ENCODE results near the gene ROBO1. TPM values are rescaled to one million over a fixed set of nuclear protein-coding genes. Genes with fewer than 3 reads are reported as not detected.

The ROBO1 gene
- total RNA-seq, 2 experiments from 2014 or later = 0.12 to 0.20 TPM

DNA sequence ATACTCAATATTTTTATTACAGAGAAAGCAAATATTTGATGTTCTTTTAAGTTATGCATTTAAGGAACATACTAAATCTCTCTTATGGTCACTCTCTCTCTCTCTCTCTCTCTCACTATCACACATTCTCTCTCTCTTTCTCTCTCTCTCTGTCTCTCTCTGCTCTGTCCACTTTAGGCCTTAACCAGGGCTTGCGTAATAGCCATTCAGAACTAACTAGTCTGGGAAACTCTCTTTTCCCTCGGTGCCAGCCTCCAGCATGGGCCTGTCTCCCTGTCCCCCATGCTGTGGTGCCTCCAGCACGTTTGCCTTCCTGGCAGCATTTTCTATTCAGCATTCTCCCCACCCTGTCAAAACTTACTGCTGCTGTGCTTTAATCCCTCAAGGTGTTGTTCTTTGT lies 389.7 kb downstream of the ROBO1 start:
- intact Hi-C loops (cut with micrococcal nuclease) = no loop called here
- Mint-ChIP-seq H3K4me1 (ENCODE audit: low read depth) (no peaks in the 10 kb centered on the region), H3K4me3 (no peak overlapping the region), H3K9me3 (peaks cover 4% of the 10 kb centered on the region), H3K36me3 (ENCODE audit: low read depth) (no peaks in the 10 kb centered on the region), H3K27ac (no peak overlapping the region), H3K27me3 (ENCODE audit: low read depth) (no peaks in the 10 kb centered on the region)
- no peak for DNase-seq
- CTCF ChIA-PET = no interaction called here

DNA sequence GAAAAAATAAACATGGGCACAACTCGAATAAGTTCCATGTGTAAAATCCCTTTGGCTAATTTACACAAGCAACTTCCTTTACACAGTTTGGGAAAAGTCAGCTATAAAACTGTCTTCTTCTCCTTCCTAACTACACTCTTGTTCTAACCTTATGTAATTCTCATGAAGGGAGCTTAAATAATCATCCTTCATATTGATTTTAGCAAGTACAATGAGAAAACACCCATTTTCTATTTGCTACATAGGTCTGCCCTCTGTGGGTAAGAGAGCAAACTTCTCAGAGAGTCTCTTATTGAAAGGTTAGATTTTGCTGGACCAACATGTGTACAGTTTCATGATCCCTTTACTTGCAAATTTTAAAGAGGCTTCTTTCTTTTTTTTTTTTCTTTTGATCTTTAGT lies 398.5 kb downstream of the ROBO1 start:
- intact Hi-C loops (cut with micrococcal nuclease) = no loop called here
- DNase-seq = no peak
- Mint-ChIP-seq H3K36me3 (ENCODE audit: low read depth) (no peaks in the 10 kb centered on the region), H3K4me3 (no peak overlapping the region), H3K27me3 (ENCODE audit: low read depth) (no peaks in the 10 kb centered on the region), H3K4me1 (ENCODE audit: low read depth) (no peaks in the 10 kb centered on the region), H3K9me3 (peaks cover 8% of the 10 kb centered on the region), H3K27ac (no peak overlapping the region)
- CTCF ChIA-PET = no interaction called here

DNA sequence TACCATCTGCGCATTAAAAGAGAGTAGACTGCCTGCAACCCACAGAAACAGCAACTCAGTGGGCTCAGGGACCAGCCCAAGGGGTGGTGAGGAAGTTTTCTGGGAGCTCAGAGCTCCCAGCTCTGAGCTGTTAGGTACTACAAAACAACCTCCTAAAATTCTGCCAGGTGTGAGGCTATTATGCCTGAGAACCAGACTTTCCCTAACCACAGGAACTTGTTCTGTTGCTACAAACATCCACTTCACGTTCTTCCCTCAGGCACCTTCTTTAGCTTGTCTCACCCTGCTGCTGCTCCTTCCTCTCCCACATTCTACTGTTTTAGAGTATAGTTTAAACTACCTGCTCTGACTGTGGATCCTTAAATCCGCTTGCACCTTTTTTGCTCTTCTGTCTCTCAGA lies 399.4 kb downstream of the ROBO1 start:
- H3K9me3 Mint-ChIP-seq = peaks cover 8% of the 10 kb centered on the region
- CTCF ChIA-PET = no interaction called here
- intact Hi-C loops (cut with micrococcal nuclease) = no loop called here
- no peaks in the 10 kb centered on the region for H3K27me3 Mint-ChIP-seq (ENCODE audit: low read depth)
- H3K36me3 Mint-ChIP-seq (ENCODE audit: low read depth) = no peaks in the 10 kb centered on the region
- H3K4me1 Mint-ChIP-seq (ENCODE audit: low read depth) = no peaks in the 10 kb centered on the region
- H3K4me3 Mint-ChIP-seq = no peak overlapping the region
- DNase-seq = no peak
- H3K27ac Mint-ChIP-seq = no peak overlapping the region

DNA sequence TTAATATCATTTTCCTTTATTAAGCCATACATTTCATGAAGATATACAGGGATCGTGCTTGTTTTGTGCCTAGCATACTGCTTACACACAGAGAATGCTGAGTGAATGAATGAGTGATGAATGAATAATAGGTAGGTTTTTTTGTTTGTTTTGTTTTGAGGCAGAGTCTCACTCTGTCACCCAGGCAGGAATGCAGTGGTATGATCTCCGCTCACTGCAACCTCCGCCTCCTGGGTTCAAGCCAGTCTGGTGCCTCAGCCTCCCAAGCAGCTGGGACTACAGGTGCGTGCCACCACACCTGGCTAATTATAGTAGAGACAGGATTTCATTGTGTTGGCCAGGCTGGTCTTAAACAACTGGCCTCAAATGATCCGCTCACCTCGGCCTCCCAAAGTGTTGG lies 400.0 kb downstream of the ROBO1 start:
- DNase-seq = no peak
- intact Hi-C loops (cut with micrococcal nuclease) = no loop called here
- no peaks in the 10 kb centered on the region for H3K27me3 Mint-ChIP-seq (ENCODE audit: low read depth)
- no peak overlapping the region for H3K4me3 Mint-ChIP-seq
- no peaks in the 10 kb centered on the region for H3K36me3 Mint-ChIP-seq (ENCODE audit: low read depth)
- CTCF ChIA-PET = interaction anchor here (0.7 kb wide), 1 partner anchor 765 kb away, joined by 3 read pairs; no protein-coding TSS in a partner anchor
- H3K4me1 Mint-ChIP-seq (ENCODE audit: low read depth) = no peaks in the 10 kb centered on the region
- H3K27ac Mint-ChIP-seq = no peak overlapping the region
- peaks cover 8% of the 10 kb centered on the region for H3K9me3 Mint-ChIP-seq

DNA sequence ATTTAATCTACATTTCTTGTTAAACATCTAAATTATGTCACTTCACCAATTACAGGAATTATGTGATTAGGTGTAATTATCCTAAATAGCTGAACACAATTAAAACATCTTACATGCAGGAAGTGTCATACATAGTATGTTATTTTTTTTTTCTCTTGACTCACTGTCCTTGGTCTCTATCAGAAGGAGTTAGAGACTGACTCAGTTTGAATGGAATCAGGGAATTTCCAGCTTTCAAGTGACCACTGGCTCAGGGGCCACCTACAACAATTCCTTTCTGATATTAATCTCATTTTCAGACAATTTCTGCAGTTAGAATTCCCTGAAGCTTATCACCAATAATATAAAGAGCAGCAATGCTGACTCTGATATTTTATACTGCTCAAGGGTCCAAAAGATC lies 400.7 kb downstream of the ROBO1 start:
- Mint-ChIP-seq H3K27ac (no peak overlapping the region), H3K9me3 (peaks cover 8% of the 10 kb centered on the region), H3K4me3 (no peak overlapping the region), H3K27me3 (ENCODE audit: low read depth) (no peaks in the 10 kb centered on the region), H3K36me3 (ENCODE audit: low read depth) (no peaks in the 10 kb centered on the region), H3K4me1 (ENCODE audit: low read depth) (no peaks in the 10 kb centered on the region)
- CTCF ChIA-PET = interaction anchor here (0.7 kb wide), 1 partner anchor 766 kb away, joined by 3 read pairs; no protein-coding TSS in a partner anchor
- no peak for DNase-seq
- intact Hi-C loops (cut with micrococcal nuclease) = no loop called here

DNA sequence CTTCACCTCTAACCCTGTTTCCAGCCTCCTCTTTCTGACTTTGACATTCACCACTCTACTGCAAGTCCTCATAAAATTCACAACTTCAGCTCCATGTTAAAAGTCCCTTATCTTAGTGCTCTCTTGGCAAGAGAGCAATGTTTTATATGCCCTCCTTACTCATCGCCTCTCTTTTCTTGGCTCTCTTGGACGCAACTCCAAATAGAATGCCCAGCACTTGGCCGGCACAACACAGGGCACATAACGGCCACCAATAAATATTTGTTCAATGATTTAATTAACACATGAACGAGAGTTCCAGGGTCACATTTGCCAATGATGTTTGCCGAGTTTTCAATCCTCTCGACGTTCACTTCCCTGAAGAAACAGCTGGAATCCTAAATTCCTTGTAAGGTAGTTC lies 401.4 kb downstream of the ROBO1 start:
- no peak overlapping the region for H3K4me3 Mint-ChIP-seq
- CTCF ChIA-PET = no interaction called here
- H3K9me3 Mint-ChIP-seq = peaks cover 8% of the 10 kb centered on the region
- no peaks in the 10 kb centered on the region for H3K27me3 Mint-ChIP-seq (ENCODE audit: low read depth)
- H3K4me1 Mint-ChIP-seq (ENCODE audit: low read depth) = no peaks in the 10 kb centered on the region
- no peak overlapping the region for H3K27ac Mint-ChIP-seq
- H3K36me3 Mint-ChIP-seq (ENCODE audit: low read depth) = no peaks in the 10 kb centered on the region
- DNase-seq = no peak
- intact Hi-C loops (cut with micrococcal nuclease) = no loop called here

DNA sequence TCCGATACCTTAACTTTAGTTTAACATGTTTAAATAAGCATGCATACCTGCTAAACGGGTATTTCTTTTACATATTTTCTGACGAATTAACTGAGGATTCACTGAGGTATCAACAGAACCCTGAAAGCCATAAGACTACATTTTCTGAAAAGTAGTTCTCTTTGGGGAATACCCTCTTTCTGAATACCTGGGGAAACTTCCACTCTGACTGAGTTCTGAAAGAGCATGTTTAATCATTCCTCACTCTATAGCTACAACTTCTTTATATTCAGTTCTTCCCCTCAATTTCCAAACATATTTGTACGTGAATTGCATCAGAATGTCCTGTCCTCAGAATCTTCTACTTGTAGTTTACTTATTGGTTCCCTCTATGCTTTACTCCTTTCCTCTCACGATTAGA lies 403.0 kb downstream of the ROBO1 start:
- Mint-ChIP-seq H3K36me3 (ENCODE audit: low read depth) (no peaks in the 10 kb centered on the region), H3K4me1 (ENCODE audit: low read depth) (no peaks in the 10 kb centered on the region)
- intact Hi-C loops (cut with micrococcal nuclease) = loop anchor here (5.0 kb wide), 1 partner anchor 277 kb away; no protein-coding TSS in a partner anchor

DNA sequence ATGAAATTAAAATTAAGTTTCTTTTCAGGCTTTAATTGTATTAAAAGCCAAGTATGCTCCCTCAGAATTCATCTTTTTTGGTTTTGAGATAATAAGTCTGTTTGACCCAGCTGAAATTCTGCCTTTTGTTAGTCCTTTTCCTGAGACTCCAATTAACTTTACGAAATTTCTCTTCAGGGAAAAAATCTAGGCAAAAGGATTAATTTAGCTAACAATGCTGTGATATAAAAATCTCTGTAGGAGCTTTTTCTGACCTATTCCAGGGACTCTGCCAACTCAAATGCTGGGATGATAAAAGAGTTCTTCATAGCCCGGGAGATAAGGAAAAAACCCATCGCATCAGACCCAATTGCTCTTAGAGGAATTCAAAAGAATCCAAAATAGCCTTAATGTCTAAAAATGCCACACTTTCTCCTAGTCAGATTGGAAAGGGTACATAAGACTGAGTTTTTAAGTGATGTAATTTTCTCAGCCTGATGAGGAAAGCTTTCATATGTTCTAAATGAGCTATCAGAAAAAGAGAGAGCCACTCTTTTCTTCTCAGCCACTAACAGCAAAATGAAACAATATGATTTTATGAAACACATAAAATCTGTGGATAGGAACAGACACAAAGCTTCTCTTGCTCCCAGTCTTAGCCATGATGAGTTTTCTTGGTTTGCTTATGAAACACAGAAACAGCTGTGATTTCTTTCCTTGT lies 405.1 kb downstream of the ROBO1 start:
- H3K27ac Mint-ChIP-seq = no peak overlapping the region
- peaks cover 5% of the 10 kb centered on the region for H3K9me3 Mint-ChIP-seq
- no peak overlapping the region for H3K4me3 Mint-ChIP-seq
- CTCF ChIA-PET = interaction anchor here (1.1 to 1.4 kb wide), 2 partner anchors 42 to 706 kb away, joined by 3 to 4 read pairs; no protein-coding TSS in a partner anchor
- no peaks in the 10 kb centered on the region for H3K36me3 Mint-ChIP-seq (ENCODE audit: low read depth)
- no peaks in the 10 kb centered on the region for H3K4me1 Mint-ChIP-seq (ENCODE audit: low read depth)
- H3K27me3 Mint-ChIP-seq (ENCODE audit: low read depth) = no peaks in the 10 kb centered on the region
- no peak for DNase-seq
- intact Hi-C loops (cut with micrococcal nuclease) = loop anchor here (5.0 kb wide), 1 partner anchor 275 kb away; no protein-coding TSS in a partner anchor

More for the DNA sequence above, 403.0 kb downstream of the ROBO1 start:
- H3K27me3 Mint-ChIP-seq (ENCODE audit: low read depth) = no peaks in the 10 kb centered on the region
- H3K9me3 Mint-ChIP-seq = peaks cover 5% of the 10 kb centered on the region
- no peak for DNase-seq
- CTCF ChIA-PET = no interaction called here
- no peak overlapping the region for H3K27ac Mint-ChIP-seq
- no peak overlapping the region for H3K4me3 Mint-ChIP-seq

DNA sequence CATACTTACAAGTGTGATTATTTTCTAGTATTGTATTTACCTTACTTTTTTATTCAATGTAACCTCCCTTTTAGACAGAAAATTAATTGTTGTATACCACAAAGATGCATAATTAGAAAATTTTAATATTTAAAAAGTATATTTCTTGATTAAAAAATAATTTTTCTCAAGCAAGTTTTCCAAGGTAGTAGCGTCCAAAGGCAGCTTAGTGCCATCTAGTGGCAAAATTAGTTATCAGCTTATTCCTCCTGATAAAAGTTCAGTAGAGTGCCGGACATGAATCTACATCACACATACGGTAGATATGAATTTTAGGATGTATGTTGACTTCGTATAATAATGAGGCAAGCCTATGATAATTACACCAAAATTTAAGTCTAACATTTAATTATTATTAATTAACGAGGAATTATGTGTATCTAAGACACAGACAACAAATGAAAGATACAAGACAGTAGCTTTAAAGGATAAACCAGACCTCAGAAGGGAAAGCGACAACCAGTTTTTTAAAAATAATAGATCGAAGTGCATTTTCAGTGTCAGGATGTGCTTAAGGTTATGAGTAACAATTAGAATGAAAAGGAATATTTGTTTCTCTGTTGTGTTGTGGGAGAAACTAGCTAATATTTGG lies 405.9 kb downstream of the ROBO1 start:
- intact Hi-C loops (cut with micrococcal nuclease) = loop anchor here (1.0 to 5.0 kb wide), 2 partner anchors 275 to 703 kb away; no protein-coding TSS in a partner anchor
- CTCF ChIA-PET = interaction anchor here (0.7 to 1.5 kb wide), 6 partner anchors 12 to 705 kb away, joined by 3 to 4 read pairs (median 4); no protein-coding TSS in a partner anchor
- Mint-ChIP-seq H3K36me3 (ENCODE audit: low read depth) (no peaks in the 10 kb centered on the region), H3K27me3 (ENCODE audit: low read depth) (no peaks in the 10 kb centered on the region), H3K9me3 (peaks cover 5% of the 10 kb centered on the region), H3K4me1 (ENCODE audit: low read depth) (no peaks in the 10 kb centered on the region), H3K4me3 (no peak overlapping the region), H3K27ac (no peak overlapping the region)
- DNase-seq = no peak

DNA sequence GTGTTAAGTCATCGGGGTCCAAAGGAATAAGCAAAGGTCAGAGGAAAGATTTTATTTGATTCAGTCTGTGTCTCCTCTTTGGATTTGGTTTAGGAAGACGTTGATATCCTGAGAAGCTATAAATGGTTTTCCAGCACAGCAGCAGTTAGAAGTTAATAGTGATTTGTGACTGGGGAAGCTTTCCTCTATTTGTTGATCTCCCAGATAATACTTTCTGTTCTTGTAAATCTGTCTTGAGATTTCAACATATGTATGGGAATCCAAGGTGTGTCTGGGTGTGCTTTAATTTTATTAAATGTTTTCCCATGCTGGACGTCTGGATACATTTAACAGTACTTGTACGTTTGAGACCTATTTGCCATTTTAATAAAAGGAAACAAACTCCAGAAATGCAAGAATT lies 409.5 kb downstream of the ROBO1 start:
- Mint-ChIP-seq H3K27ac (no peak overlapping the region), H3K9me3 (no peaks in the 10 kb centered on the region), H3K36me3 (ENCODE audit: low read depth) (no peaks in the 10 kb centered on the region), H3K4me1 (ENCODE audit: low read depth) (no peaks in the 10 kb centered on the region), H3K27me3 (ENCODE audit: low read depth) (no peaks in the 10 kb centered on the region), H3K4me3 (no peak overlapping the region)
- DNase-seq = no peak
- CTCF ChIA-PET = interaction anchor here (0.7 kb wide), 1 partner anchor 57 kb away, joined by 4 read pairs; no protein-coding TSS in a partner anchor
- intact Hi-C loops (cut with micrococcal nuclease) = no loop called here

DNA sequence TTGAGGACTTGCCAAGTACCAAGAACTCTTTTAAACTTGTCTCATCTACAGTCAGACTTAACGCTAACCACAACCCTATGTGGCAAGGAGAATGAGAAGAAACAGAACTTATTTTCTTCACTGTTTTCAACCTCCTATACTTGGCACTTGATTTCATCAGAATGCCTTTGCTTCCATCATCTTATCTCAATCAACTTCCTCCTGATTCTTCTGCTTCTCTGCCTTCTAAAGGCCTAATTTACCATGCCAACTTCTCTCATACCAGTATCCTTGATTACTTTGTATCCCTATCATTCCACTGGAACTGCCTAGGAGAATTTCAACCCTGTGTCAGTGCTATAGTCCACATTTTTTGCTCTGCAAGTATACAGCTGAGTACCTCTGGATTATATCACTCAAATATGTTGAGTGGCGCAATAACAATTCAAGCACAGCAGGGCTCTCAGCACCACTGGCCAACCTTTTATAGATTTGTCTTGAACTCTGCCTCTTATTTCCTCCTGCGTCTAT lies 413.6 kb downstream of the ROBO1 start:
- H3K27me3 Mint-ChIP-seq (ENCODE audit: low read depth) = no peaks in the 10 kb centered on the region
- no peak overlapping the region for H3K4me3 Mint-ChIP-seq
- CTCF ChIA-PET = no interaction called here
- H3K9me3 Mint-ChIP-seq = no peaks in the 10 kb centered on the region
- no peaks in the 10 kb centered on the region for H3K36me3 Mint-ChIP-seq (ENCODE audit: low read depth)
- H3K4me1 Mint-ChIP-seq (ENCODE audit: low read depth) = no peaks in the 10 kb centered on the region
- DNase-seq = no peak
- H3K27ac Mint-ChIP-seq = no peak overlapping the region
- intact Hi-C loops (cut with micrococcal nuclease) = no loop called here

DNA sequence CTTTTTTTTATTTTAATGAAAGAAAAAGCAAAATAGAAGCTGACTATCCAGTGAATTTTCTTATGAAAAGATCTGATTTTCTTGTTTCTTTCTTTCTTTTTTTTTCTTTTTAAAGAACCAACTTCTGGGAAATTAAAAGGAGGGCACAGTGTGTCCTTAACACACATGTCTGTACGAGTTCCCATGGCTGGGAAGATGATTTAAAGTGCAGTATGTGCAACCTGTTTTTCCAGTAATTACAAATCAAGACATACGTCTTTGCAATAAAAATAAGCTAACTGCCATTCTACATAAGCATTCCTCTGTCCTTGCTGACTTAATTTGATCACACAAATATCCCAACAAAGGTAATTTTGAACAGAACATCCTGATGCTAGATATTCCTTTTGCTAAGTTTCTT lies 416.1 kb downstream of the ROBO1 start:
- intact Hi-C loops (cut with micrococcal nuclease) = no loop called here
- H3K4me3 Mint-ChIP-seq = no peak overlapping the region
- DNase-seq = no peak
- no peaks in the 10 kb centered on the region for H3K4me1 Mint-ChIP-seq (ENCODE audit: low read depth)
- no peak overlapping the region for H3K27ac Mint-ChIP-seq
- H3K36me3 Mint-ChIP-seq (ENCODE audit: low read depth) = no peaks in the 10 kb centered on the region
- CTCF ChIA-PET = no interaction called here
- no peaks in the 10 kb centered on the region for H3K27me3 Mint-ChIP-seq (ENCODE audit: low read depth)
- H3K9me3 Mint-ChIP-seq = no peaks in the 10 kb centered on the region

Data from activated naive CD4-positive, alpha-beta T cell treated with anti-CD3 and anti-CD28 coated beads for 36 hours (primary cell).